ENCODE measurements around the gene LAMB3.
A peak's percentile ranks its signal among the peaks of the same experiment; 100 is the strongest.

- TF ChIP-seq CTCF (IDR thresholded peaks at IDR 0.05) (peak; percentile 83 to 97 (median 93)), POLR2AphosphoS5 (IDR thresholded peaks at IDR 0.05) (no peak), POLR2A (IDR thresholded peaks at IDR 0.05) (no peak), EP300 (IDR thresholded peaks at IDR 0.05; ENCODE audit: low read depth) (no peak)
Observed at GRCh38 chr1:209627732-209628196, 24.5 kb downstream of the LAMB3 start.

All from transverse colon (tissue), 4 donors.